Right atrium auricular region (tissue), 2 donors: ENCODE measurements around the gene COBL. TPM values are rescaled to one million over a fixed set of nuclear protein-coding genes. Genes with fewer than 3 reads are reported as not detected.

Experiments used
- DNase-seq: peaks from one replicate; pipeline ENCODE4 v3.0.0-alpha.2; 2019; ENCODE audit warnings: low spot score
- H3K27ac ChIP-seq, 2 donors: fragments of 200-600 bp; sonication (generic); 1 replicate in 1 of 2; 2 replicates in 1 of 2; pipeline ENCODE4 v1.5.1; 2016 to 2019
- H3K27me3 ChIP-seq, 2 donors: fragments of 200-600 bp; sonication (generic); one replicate each; pipeline versions ENCODE4 v1.5.1 to v1.6.0; 2017 to 2019
- H3K36me3 ChIP-seq: fragments of 200-600 bp; sonication (generic); one replicate; pipeline ENCODE4 v1.5.1; 2016
- H3K4me1 ChIP-seq, 2 donors: fragments of 200-600 bp; sonication (generic); one replicate each; pipeline versions ENCODE4 v1.5.1 to v1.6.0; 2017 to 2019
- H3K4me3 ChIP-seq, 2 donors: fragments of 200-600 bp; sonication (generic); 1 replicate in 1 of 2; 2 replicates in 1 of 2; pipeline ENCODE4 v1.5.1; 2017 to 2019; ENCODE audit warnings: mild to moderate bottlenecking in 1 of 2, moderate library complexity in 1 of 2
- H3K9me3 ChIP-seq, 2 donors: fragments of 200-600 bp; sonication (generic); one replicate each; pipeline ENCODE4 v1.5.1; 2019
- total RNA-seq, 2 donors: library from RNA; depleted of rRNA; stranded (reverse); fragments of >200 nt; gene quantifications; one replicate each; pipeline ENCODE4 v1.1.0, GENCODE V29; 2016
- TF ChIP-seq, protein P1 (sequence below), 2 donors: fragments of 200-600 bp; sonication (generic); IDR thresholded peaks; one replicate each; pipeline ENCODE4 v1.5.1; 2019; ENCODE audit warnings: antibody characterized with exemption in 2 of 2

The COBL gene
- total RNA-seq, 2 donors from 2014 or later: 26.3 to 31.4 TPM

DNA sequence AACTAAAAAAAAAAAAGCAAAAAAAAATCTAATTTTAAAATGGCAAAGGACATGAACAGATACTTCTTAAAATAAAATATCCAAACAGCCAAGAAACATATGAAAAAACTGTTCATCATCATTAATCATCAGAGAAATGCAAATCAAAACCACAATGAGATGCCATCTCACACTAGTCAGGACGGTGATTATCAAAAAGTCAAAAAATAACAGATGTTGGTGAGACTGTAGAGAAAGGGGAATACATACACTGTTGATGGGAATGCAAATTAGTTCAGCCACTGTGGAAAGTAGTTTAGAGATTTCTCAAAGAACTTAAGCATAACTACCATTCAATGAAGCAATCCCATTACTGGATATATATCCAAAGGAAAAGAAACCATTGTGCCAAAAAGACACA, 30.2 kb downstream of the COBL start:
- TF ChIP-seq, protein P1, sequence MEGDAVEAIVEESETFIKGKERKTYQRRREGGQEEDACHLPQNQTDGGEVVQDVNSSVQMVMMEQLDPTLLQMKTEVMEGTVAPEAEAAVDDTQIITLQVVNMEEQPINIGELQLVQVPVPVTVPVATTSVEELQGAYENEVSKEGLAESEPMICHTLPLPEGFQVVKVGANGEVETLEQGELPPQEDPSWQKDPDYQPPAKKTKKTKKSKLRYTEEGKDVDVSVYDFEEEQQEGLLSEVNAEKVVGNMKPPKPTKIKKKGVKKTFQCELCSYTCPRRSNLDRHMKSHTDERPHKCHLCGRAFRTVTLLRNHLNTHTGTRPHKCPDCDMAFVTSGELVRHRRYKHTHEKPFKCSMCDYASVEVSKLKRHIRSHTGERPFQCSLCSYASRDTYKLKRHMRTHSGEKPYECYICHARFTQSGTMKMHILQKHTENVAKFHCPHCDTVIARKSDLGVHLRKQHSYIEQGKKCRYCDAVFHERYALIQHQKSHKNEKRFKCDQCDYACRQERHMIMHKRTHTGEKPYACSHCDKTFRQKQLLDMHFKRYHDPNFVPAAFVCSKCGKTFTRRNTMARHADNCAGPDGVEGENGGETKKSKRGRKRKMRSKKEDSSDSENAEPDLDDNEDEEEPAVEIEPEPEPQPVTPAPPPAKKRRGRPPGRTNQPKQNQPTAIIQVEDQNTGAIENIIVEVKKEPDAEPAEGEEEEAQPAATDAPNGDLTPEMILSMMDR (IDR thresholded peaks at IDR 0.05): no peak
- H3K27ac ChIP-seq: no peak overlapping the region
- H3K36me3 ChIP-seq: no peaks in the 10 kb centered on the region
- DNase-seq: no peak
- no peaks in the 10 kb centered on the region for H3K27me3 ChIP-seq
- H3K9me3 ChIP-seq: peaks cover 0 to 5% of the 10 kb centered on the region in 2 donors
- peaks cover 0 to 16% of the 10 kb centered on the region in 2 donors for H3K4me1 ChIP-seq
- H3K4me3 ChIP-seq: no peak overlapping the region

- H3K27ac ChIP-seq: no peak overlapping the region
- peak; percentile 26 for DNase-seq
- peaks cover 0 to 12% of the 10 kb centered on the region in 2 donors for H3K4me1 ChIP-seq
- H3K27me3 ChIP-seq: no peaks in the 10 kb centered on the region
- no peaks in the 10 kb centered on the region for H3K36me3 ChIP-seq
- TF ChIP-seq, protein P1 (IDR thresholded peaks at IDR 0.05): no peak
- H3K4me3 ChIP-seq: no peak overlapping the region
- peaks cover 0 to 5% of the 10 kb centered on the region in 2 donors for H3K9me3 ChIP-seq
Observed at GRCh38 chr7:51280156-51280555, 36.5 kb downstream of the COBL start.

DNA sequence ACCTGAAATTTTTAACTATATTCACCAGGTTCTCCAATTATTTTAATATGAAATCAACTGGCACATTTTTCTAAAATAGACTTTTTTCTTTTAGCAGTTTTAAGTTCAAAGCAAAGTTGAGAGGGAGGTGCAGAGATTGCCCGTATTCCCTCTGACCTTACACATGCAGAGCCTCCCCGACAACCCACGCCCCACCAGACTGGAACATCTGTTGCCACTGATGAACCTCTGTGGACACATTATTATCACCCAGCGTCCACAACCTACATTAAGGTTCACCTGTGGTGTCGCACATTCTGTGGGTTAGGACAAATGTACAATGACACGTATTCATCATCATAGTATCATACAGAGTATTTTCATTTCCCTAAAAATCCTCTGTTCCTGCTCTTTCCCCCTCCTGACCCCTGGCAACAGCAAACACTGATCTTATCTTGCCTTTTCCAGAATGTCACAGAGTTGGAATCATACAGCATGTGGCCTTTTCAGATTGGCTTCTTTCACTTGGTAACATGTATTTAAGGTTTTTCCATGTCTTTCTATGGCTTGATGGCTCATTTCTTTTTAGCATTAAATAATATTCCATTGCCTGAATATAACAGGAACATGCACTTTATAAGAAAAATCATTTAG, 37.1 kb downstream of the COBL start:
- no peak for DNase-seq
- Histone ChIP-seq H3K9me3 (peaks cover 0 to 5% of the 10 kb centered on the region in 2 donors), H3K27me3 (no peaks in the 10 kb centered on the region), H3K36me3 (no peaks in the 10 kb centered on the region), H3K4me3 (no peak overlapping the region), H3K27ac (no peak overlapping the region), H3K4me1 (peaks cover 0 to 12% of the 10 kb centered on the region in 2 donors)
- TF ChIP-seq, protein P1 (IDR thresholded peaks at IDR 0.05): no peak

DNA sequence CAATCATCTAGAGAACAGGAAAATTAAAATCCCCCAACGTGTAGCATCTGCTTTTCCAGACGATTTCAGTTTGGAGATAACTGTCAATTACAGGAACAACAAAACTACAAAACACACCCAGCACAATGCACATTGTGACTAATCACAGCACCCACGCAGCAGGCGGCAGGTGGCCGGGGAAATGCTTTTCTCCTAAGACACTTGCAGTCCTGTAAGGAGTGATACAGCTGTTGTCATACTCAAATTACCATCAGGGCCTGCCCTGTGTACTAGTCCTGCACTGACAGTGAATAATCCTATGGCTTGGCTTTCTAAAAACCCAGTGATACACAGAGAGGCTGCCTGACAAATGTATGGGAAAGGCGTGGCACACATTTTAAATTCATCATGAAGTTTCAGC, 37.8 kb downstream of the COBL start:
- DNase-seq: no peak
- TF ChIP-seq, protein P1 (IDR thresholded peaks at IDR 0.05): no peak
- no peaks in the 10 kb centered on the region for H3K9me3 ChIP-seq
- H3K4me3 ChIP-seq: no peak overlapping the region
- H3K36me3 ChIP-seq: no peaks in the 10 kb centered on the region
- H3K27me3 ChIP-seq: no peaks in the 10 kb centered on the region
- peaks cover 0 to 16% of the 10 kb centered on the region in 2 donors for H3K4me1 ChIP-seq
- H3K27ac ChIP-seq: peak overlapping the region in 1 of 2 donors; percentile 84

GRCh38 chr7:51276967-51277366, 39.6 kb downstream of the COBL start:
- TF ChIP-seq, protein P1 (IDR thresholded peaks at IDR 0.05): no peak
- DNase-seq: no peak
- peaks cover 0 to 21% of the 10 kb centered on the region in 2 donors for H3K4me1 ChIP-seq
- peak overlapping the region; percentile 65 to 84 for H3K27ac ChIP-seq
- no peaks in the 10 kb centered on the region for H3K9me3 ChIP-seq
- no peaks in the 10 kb centered on the region for H3K36me3 ChIP-seq
- H3K27me3 ChIP-seq: no peaks in the 10 kb centered on the region
- no peak overlapping the region for H3K4me3 ChIP-seq
